ENCODE measurements around the gene PKP1. TPM values are rescaled to one million over a fixed set of nuclear protein-coding genes. Genes with fewer than 3 reads are reported as not detected.

Gene PKP1
- total and polyA plus RNA-seq, 2 experiments from 2014 or later: 0.19 to 0.83 TPM

- Histone ChIP-seq H3K9me2 (ENCODE audit: insufficient read depth) (peaks cover 6% of the 10 kb centered on the region; the same call in 1 of the 2 replicates), H3K27ac (ENCODE audit: low read depth) (no peak overlapping the region), H3K4me2 (no peak overlapping the region), H4K20me1 (replicated peaks; ENCODE audit: insufficient read depth) (no peaks in the 10 kb centered on the region), H3F3A (replicated peaks; ENCODE audit: low read depth) (peaks cover 4% of the 10 kb centered on the region; the same call in 1 of the 2 replicates), H3K4me3 (no peak overlapping the region), H3K79me2 (replicated peaks; ENCODE audit: insufficient read depth) (no peaks in the 10 kb centered on the region), H2AFZ (no peak overlapping the region), H3K27me3 (ENCODE audit: insufficient read depth) (no peaks in the 10 kb centered on the region), H3K36me3 (ENCODE audit: insufficient read depth) (no peaks in the 10 kb centered on the region; the same call in 1 of the 2 replicates), H3K4me1 (ENCODE audit: insufficient read depth) (peaks cover 19% of the 10 kb centered on the region)
- no peak for DNase-seq (ENCODE audit: low spot score)
- Mint-ChIP-seq H3K27me3 (ENCODE audit: insufficient read depth, low read depth, poor library complexity) (peaks cover 9% of the 10 kb centered on the region), H3K4me1 (peaks cover 32% of the 10 kb centered on the region), H3K9me3 (peaks cover 7% of the 10 kb centered on the region; the same call in 2 of the 3 replicates), H3K36me3 (ENCODE audit: low read depth) (no peaks in the 10 kb centered on the region), H3K27ac (no peak overlapping the region), H3K4me3 (no peak overlapping the region)
- TF ChIP-seq EZH2phosphoT487 (IDR thresholded peaks at IDR 0.05; ENCODE audit: unreplicated experiment) (no peak), POLR2AphosphoS5 (IDR thresholded peaks at IDR 0.05; ENCODE audit: low read depth) (no peak), STAT1 (IDR thresholded peaks at IDR 0.05; ENCODE audit: unreplicated experiment) (no peak), ETS1 (IDR thresholded peaks at IDR 0.05) (no peak), ZNF114 (CRISPR knock-in tag; IDR thresholded peaks at IDR 0.05) (no peak), JUNB (IDR thresholded peaks at IDR 0.05; ENCODE audit: unreplicated experiment) (no peak), EZH2 (IDR thresholded peaks at IDR 0.05; ENCODE audit: low read depth, unreplicated experiment) (no peak)
- TF ChIP-seq, protein P1, sequence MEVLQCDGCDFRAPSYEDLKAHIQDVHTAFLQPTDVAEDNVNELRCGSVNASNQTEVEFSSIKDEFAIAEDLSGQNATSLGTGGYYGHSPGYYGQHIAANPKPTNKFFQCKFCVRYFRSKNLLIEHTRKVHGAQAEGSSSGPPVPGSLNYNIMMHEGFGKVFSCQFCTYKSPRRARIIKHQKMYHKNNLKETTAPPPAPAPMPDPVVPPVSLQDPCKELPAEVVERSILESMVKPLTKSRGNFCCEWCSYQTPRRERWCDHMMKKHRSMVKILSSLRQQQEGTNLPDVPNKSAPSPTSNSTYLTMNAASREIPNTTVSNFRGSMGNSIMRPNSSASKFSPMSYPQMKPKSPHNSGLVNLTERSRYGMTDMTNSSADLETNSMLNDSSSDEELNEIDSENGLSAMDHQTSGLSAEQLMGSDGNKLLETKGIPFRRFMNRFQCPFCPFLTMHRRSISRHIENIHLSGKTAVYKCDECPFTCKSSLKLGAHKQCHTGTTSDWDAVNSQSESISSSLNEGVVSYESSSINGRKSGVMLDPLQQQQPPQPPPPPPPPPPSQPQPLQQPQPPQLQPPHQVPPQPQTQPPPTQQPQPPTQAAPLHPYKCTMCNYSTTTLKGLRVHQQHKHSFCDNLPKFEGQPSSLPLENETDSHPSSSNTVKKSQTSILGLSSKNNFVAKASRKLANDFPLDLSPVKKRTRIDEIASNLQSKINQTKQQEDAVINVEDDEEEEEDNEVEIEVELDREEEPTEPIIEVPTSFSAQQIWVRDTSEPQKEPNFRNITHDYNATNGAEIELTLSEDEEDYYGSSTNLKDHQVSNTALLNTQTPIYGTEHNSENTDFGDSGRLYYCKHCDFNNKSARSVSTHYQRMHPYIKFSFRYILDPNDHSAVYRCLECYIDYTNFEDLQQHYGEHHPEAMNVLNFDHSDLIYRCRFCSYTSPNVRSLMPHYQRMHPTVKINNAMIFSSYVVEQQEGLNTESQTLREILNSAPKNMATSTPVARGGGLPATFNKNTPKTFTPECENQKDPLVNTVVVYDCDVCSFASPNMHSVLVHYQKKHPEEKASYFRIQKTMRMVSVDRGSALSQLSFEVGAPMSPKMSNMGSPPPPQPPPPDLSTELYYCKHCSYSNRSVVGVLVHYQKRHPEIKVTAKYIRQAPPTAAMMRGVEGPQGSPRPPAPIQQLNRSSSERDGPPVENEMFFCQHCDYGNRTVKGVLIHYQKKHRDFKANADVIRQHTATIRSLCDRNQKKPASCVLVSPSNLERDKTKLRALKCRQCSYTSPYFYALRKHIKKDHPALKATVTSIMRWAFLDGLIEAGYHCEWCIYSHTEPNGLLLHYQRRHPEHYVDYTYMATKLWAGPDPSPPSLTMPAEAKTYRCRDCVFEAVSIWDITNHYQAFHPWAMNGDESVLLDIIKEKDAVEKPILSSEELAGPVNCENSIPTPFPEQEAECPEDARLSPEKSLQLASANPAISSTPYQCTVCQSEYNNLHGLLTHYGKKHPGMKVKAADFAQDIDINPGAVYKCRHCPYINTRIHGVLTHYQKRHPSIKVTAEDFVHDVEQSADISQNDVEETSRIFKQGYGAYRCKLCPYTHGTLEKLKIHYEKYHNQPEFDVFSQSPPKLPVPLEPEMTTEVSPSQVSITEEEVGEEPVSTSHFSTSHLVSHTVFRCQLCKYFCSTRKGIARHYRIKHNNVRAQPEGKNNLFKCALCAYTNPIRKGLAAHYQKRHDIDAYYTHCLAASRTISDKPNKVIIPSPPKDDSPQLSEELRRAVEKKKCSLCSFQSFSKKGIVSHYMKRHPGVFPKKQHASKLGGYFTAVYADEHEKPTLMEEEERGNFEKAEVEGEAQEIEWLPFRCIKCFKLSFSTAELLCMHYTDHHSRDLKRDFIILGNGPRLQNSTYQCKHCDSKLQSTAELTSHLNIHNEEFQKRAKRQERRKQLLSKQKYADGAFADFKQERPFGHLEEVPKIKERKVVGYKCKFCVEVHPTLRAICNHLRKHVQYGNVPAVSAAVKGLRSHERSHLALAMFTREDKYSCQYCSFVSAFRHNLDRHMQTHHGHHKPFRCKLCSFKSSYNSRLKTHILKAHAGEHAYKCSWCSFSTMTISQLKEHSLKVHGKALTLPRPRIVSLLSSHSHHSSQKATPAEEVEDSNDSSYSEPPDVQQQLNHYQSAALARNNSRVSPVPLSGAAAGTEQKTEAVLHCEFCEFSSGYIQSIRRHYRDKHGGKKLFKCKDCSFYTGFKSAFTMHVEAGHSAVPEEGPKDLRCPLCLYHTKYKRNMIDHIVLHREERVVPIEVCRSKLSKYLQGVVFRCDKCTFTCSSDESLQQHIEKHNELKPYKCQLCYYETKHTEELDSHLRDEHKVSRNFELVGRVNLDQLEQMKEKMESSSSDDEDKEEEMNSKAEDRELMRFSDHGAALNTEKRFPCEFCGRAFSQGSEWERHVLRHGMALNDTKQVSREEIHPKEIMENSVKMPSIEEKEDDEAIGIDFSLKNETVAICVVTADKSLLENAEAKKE (CRISPR knock-in tag; IDR thresholded peaks at IDR 0.05): no peak
- ATAC-seq: no peak
These were observed 61.1 kb downstream of the PKP1 start for GRCh38 chr1:201344206-201345080.
